Suprapubic skin (tissue), 4 donors: ENCODE results near the gene KDM7A. TPM values are rescaled to one million over a fixed set of nuclear protein-coding genes. Genes with fewer than 3 reads are reported as not detected.

ENCODE experiments used
- DNase-seq, 2 donors: peaks; one replicate each; pipeline ENCODE4 v3.0.0-alpha.2; 2019; ENCODE audit warnings: low spot score in 2 of 2
- H3K27ac ChIP-seq: fragments of 200-600 bp; sonication (generic); one replicate; pipeline ENCODE4 v1.5.1; 2019
- H3K27me3 ChIP-seq: fragments of 200-600 bp; sonication (generic); one replicate; pipeline ENCODE4 v1.5.1; 2019
- H3K36me3 ChIP-seq: fragments of 200-600 bp; sonication (generic); one replicate; pipeline ENCODE4 v1.5.1; 2019
- H3K4me1 ChIP-seq: fragments of 200-600 bp; sonication (generic); one replicate; pipeline ENCODE4 v1.5.1; 2019
- H3K4me3 ChIP-seq: fragments of 200-600 bp; sonication (generic); one replicate; pipeline ENCODE4 v1.5.1; 2019; ENCODE audit warnings: mild to moderate bottlenecking
- H3K9me3 ChIP-seq: fragments of 200-600 bp; sonication (generic); one replicate; pipeline ENCODE4 v1.5.1; 2019
- EP300 ChIP-seq: sonication (generic); formaldehyde crosslinking; IDR thresholded peaks from one replicate; pipeline ENCODE4 v1.6.1; 2017; ENCODE audit warnings: antibody characterized with exemption
- POLR2A ChIP-seq, 2 donors: fragments of 450-650 bp; IDR thresholded peaks; one replicate each; pipeline ENCODE4 v1.6.1; 2017; ENCODE audit warnings: antibody characterized with exemption in 2 of 2, mild to moderate bottlenecking in 2 of 2, moderate library complexity in 2 of 2
- POLR2AphosphoS5 ChIP-seq, 3 donors: sonication (generic); formaldehyde crosslinking; IDR thresholded peaks; one replicate each; pipeline ENCODE4 v1.6.1; 2017; ENCODE audit warnings: antibody characterized with exemption in 3 of 3
- WGBS: methylation state at CpG from one replicate; pipeline ENCODE4 v1.1.5; 2018; 5-methylcytosine and 5-hydroxymethylcytosine counted together
- total RNA-seq, 4 donors: library from RNA; depleted of rRNA; stranded (reverse); fragments of >200 nt; gene quantifications; one replicate each; pipeline ENCODE4 v1.1.0, GENCODE V29; 2016
- TF ChIP-seq, protein P1 (sequence below), 2 donors: fragments of 200-600 bp in 1 of 2; fragments of 450-650 bp in 1 of 2; sonication (generic) in 1 of 2; IDR thresholded peaks; one replicate each; pipeline ENCODE4 v1.5.1; 2016 to 2019; ENCODE audit warnings: antibody characterized with exemption in 2 of 2, mild to moderate bottlenecking in 1 of 2, moderate library complexity in 1 of 2

Gene KDM7A
- total RNA-seq, 4 donors from 2014 or later, result 29.0 to 104 (median 35.1) TPM

DNA sequence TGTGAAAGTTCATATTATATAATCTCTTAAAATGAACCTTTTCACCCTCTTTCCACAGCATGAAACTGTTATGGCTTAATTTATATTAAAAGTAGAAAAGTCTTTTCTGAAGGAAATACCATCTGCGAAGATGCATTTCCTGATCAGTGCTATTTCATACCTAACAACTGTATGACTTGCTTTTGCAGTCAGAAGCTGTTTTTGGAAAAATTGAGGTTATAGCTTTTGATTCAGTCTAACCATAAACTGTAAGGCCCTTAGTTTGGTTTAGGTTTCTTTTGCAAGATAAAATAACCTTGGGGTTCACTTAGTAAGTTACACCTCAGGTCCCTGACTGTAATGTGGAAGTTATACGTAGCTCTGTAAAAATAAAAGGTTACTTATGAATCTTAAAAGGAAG lies 91.3 kb downstream of the KDM7A start:
- Histone ChIP-seq H3K4me3 (no peak overlapping the region), H3K36me3 (peaks cover 18% of the 10 kb centered on the region), H3K9me3 (no peaks in the 10 kb centered on the region), H3K27me3 (no peaks in the 10 kb centered on the region), H3K4me1 (no peaks in the 10 kb centered on the region), H3K27ac (no peak overlapping the region)
- TF ChIP-seq EP300, result no peak
- TF ChIP-seq, protein P1, sequence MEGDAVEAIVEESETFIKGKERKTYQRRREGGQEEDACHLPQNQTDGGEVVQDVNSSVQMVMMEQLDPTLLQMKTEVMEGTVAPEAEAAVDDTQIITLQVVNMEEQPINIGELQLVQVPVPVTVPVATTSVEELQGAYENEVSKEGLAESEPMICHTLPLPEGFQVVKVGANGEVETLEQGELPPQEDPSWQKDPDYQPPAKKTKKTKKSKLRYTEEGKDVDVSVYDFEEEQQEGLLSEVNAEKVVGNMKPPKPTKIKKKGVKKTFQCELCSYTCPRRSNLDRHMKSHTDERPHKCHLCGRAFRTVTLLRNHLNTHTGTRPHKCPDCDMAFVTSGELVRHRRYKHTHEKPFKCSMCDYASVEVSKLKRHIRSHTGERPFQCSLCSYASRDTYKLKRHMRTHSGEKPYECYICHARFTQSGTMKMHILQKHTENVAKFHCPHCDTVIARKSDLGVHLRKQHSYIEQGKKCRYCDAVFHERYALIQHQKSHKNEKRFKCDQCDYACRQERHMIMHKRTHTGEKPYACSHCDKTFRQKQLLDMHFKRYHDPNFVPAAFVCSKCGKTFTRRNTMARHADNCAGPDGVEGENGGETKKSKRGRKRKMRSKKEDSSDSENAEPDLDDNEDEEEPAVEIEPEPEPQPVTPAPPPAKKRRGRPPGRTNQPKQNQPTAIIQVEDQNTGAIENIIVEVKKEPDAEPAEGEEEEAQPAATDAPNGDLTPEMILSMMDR (IDR thresholded peaks at IDR 0.05), result no peak
- WGBS, result 88% methylated on average over 2 of the region's 2 CpGs
- no peak for DNase-seq

DNA sequence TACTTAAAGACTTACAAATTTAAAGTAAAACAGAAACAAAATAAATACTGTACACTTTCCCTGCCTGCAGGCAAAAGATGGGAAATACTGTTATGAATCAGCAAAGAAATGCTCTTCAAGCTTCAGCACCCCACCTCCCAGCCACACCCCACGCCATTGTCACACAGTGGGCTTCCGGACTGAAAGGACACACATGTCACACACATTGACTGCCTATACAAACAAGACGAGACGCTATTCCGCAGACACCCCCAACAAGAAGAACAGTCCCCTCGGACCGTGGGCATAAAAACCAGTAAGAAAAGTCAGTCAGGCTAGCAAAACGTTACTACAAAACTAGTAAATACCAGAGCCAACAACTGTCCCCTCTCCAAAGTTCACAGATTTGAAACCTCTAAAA lies 91.8 kb downstream of the KDM7A start:
- Histone ChIP-seq H3K27ac (no peak overlapping the region), H3K4me1 (no peaks in the 10 kb centered on the region), H3K27me3 (no peaks in the 10 kb centered on the region), H3K9me3 (no peaks in the 10 kb centered on the region), H3K36me3 (peaks cover 14% of the 10 kb centered on the region), H3K4me3 (no peak overlapping the region)
- TF ChIP-seq POLR2A (IDR thresholded peaks at IDR 0.05), result no peak
- no peak for TF ChIP-seq EP300
- TF ChIP-seq POLR2AphosphoS5 (IDR thresholded peaks at IDR 0.05), result no peak
- TF ChIP-seq, protein P1 (IDR thresholded peaks at IDR 0.05), result no peak
- WGBS, result 68% methylated on average over 8 of the region's 8 CpGs
- DNase-seq, result no peak

DNA sequence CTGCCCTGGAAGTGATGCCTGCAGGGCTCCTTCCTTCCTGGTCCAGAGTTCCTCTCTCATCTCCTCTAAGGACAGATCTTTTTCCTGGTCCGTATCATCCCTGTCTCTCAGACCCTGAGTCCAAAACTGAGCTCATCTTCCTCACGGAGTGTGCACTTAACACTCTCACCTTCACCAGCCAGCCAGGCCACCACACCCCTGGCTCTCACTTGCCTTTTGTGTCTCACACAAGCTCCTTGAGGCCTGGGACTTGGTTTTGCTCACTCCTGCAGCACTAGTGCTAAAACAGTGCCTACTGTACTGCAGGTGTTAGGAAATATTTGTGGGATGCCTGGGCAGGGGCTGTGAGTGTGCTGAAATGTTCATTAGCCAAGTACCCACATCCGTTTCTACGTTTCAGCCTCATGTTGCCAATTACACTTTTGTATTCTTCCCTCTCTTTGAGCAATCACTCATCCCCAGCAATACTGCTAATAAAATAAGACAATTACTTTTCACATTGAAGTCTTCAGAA lies 92.6 kb downstream of the KDM7A start:
- Histone ChIP-seq H3K9me3 (no peaks in the 10 kb centered on the region), H3K27ac (no peak overlapping the region), H3K27me3 (no peaks in the 10 kb centered on the region), H3K36me3 (peaks cover 11% of the 10 kb centered on the region), H3K4me1 (no peaks in the 10 kb centered on the region), H3K4me3 (no peak overlapping the region)
- DNase-seq, result no peak
- WGBS, result 80% methylated on average over 4 of the region's 4 CpGs
- TF ChIP-seq POLR2AphosphoS5 (IDR thresholded peaks at IDR 0.05) (no peak), EP300 (no peak), POLR2A (IDR thresholded peaks at IDR 0.05) (no peak)
- TF ChIP-seq, protein P1 (IDR thresholded peaks at IDR 0.05), result no peak

DNA sequence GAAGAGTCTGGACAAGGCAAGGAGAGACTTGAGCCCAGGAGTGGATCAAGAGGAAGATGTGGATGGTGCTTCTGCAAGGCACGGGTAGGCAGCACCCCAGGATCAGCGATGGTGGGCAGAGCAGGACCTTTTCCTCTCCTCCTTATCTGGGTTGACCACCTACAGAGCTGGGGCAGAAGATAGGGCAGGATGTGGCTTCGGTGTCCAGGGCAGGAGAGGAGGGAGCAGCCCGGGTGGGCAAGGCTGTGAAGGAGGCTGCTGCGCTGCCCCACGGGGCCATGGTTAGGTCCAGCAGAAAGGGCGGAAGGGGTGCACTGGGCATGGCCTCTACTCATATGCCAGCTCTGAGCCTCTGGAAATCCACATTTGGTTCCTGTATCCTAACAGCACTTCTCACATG lies 94.0 kb downstream of the KDM7A start:
- 82% methylated on average over 7 of the region's 7 CpGs for WGBS
- Histone ChIP-seq H3K4me1 (no peaks in the 10 kb centered on the region), H3K36me3 (peaks cover 8% of the 10 kb centered on the region), H3K9me3 (no peaks in the 10 kb centered on the region), H3K27ac (no peak overlapping the region), H3K27me3 (no peaks in the 10 kb centered on the region), H3K4me3 (no peak overlapping the region)
- TF ChIP-seq POLR2AphosphoS5 (IDR thresholded peaks at IDR 0.05) (no peak), POLR2A (IDR thresholded peaks at IDR 0.05) (no peak), EP300 (no peak)
- TF ChIP-seq, protein P1 (IDR thresholded peaks at IDR 0.05), result no peak
- no peak for DNase-seq

DNA sequence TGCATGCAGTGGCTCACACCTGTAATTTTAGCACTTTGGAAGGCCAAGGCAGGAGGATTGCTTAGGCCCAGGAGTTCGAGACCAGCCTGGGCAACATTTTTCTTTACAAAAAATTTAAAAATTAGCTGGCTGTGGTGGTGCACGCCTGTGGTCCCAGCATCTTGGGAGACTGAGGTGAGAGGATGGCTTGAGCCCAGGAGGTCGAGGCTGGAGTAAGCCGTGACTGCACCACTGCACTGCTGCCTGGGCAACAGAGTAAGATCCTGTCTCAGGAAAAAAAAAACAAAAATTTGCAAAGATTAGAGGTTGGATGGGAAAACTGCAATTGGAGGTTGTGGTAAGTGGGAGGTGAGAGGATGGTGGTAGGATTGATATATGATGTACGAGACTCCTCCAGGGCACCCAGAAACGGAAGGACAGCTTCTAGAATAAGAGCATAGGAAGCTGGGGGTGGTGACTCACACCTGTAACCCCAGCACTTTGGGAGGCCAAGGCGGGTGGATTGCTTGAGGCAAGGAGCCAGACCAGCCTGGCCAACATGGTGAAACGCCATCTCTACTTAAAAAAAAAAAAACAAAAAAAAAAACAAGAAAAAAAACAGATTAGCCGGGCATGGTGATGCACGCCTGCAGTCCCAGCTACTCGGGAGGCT lies 94.9 kb downstream of the KDM7A start:
- Histone ChIP-seq H3K36me3 (peaks cover 5% of the 10 kb centered on the region), H3K9me3 (no peaks in the 10 kb centered on the region), H3K27me3 (no peaks in the 10 kb centered on the region), H3K27ac (no peak overlapping the region), H3K4me1 (no peaks in the 10 kb centered on the region), H3K4me3 (no peak overlapping the region)
- DNase-seq, result no peak
- WGBS, result 85% methylated on average over 11 of the region's 11 CpGs
- TF ChIP-seq, protein P1 (IDR thresholded peaks at IDR 0.05), result no peak
